A549 (cell line): ENCODE measurements around the gene ADAM8.

Experiments used
- CTCF ChIP-seq: fragments of >200 bp; sonication (Bioruptor Twin); formaldehyde crosslinking; IDR thresholded peaks from 3 replicates; pipeline ENCODE4 v1.5.1; 2016
- HMGXB4 ChIP-seq: fragments of 250-450 bp; sonication (Bioruptor Pico); IDR thresholded peaks from 2 replicates; pipeline ENCODE4 v1.5.0; 2021; ENCODE audit warnings: mild to moderate bottlenecking, moderate library complexity, borderline replicate concordance
- MAFK ChIP-seq: fragments of 450-650 bp; IDR thresholded peaks from 2 replicates; pipeline ENCODE4 v1.6.1; 2014; ENCODE audit not compliant: partially characterized antibody
- NFE2L2 ChIP-seq: fragments of 150-350 bp; conservative IDR thresholded peaks from 2 replicates; pipeline ENCODE4 v1.6.1; 2014; ENCODE audit warnings: low read length
- POLR2A ChIP-seq: IDR thresholded peaks from 2 replicates; pipeline ENCODE4 v1.6.1; 2012; ENCODE audit warnings: mild to moderate bottlenecking, low read length
- RAD21 ChIP-seq, 2 experiments: fragments of >200 bp in 1 of 2; sonication (Bioruptor Twin) in 1 of 2; formaldehyde crosslinking in 1 of 2; IDR thresholded peaks in 1 of 2; conservative IDR thresholded peaks in 1 of 2; 2 replicates in 1 of 2; 3 replicates in 1 of 2; pipeline ENCODE4 v1.6.1; 2012 to 2018; ENCODE audit warnings: inconsistent platforms in 1 of 2
- REST ChIP-seq: fragments of 200-600 bp; sonication (generic); IDR thresholded peaks from 2 replicates; pipeline ENCODE4 v1.6.1; 2016; ENCODE audit warnings: antibody characterized with exemption, mild to moderate bottlenecking, moderate library complexity

- TF ChIP-seq REST: no peak
- TF ChIP-seq NFE2L2: no peak
- no peak for TF ChIP-seq HMGXB4 (CRISPR knock-in tag)
- TF ChIP-seq CTCF: no peak
- no peak for TF ChIP-seq MAFK
- no peak for TF ChIP-seq POLR2A
- TF ChIP-seq RAD21 (conservative IDR thresholded peaks at IDR 0.05 in 1 of 2, IDR thresholded peaks at IDR 0.05 in 1 of 2): no peak
Observed at GRCh38 chr10:133226251-133226808, 50.3 kb downstream of the ADAM8 start.
